Middle frontal gyrus (tissue), 1 donor: ENCODE data around the gene NEK11.

Source experiments
- DNase-seq: peaks from one replicate; pipeline ENCODE4 v3.0.0-alpha.2; 2015; ENCODE audit warnings: low spot score; ENCODE audit errors: extremely low spot score

NEK11 gene

GRCh38 chr3:131140891-131141290 lies 114.2 kb downstream of the NEK11 start:
- DNase-seq: no peak

GRCh38 chr3:131141770-131142169 lies 115.1 kb downstream of the NEK11 start:
- DNase-seq: no peak

GRCh38 chr3:131142580-131142979 lies 115.9 kb downstream of the NEK11 start:
- DNase-seq: no peak

GRCh38 chr3:131143802-131144201 lies 117.1 kb downstream of the NEK11 start:
- no peak for DNase-seq

GRCh38 chr3:131147534-131147933 lies 120.9 kb downstream of the NEK11 start:
- DNase-seq: no peak

GRCh38 chr3:131158434-131158833 lies 131.8 kb downstream of the NEK11 start:
- DNase-seq: no peak

GRCh38 chr3:131162516-131162915 lies 135.8 kb downstream of the NEK11 start:
- no peak for DNase-seq

- DNase-seq: no peak
Observed at GRCh38 chr3:131167867-131168266, 141.2 kb downstream of the NEK11 start.

- DNase-seq: no peak
Observed at GRCh38 chr3:131169331-131169730, 142.7 kb downstream of the NEK11 start.

GRCh38 chr3:131172502-131173200 lies 146.0 kb downstream of the NEK11 start:
- DNase-seq: no peak

- DNase-seq: no peak
Observed at GRCh38 chr3:131174752-131175151, 148.1 kb downstream of the NEK11 start.

GRCh38 chr3:131178710-131179375 lies 152.2 kb downstream of the NEK11 start:
- DNase-seq: no peak

- DNase-seq: no peak
Observed at GRCh38 chr3:131192701-131193100, 166.0 kb downstream of the NEK11 start.

GRCh38 chr3:131193641-131194238 lies 167.1 kb downstream of the NEK11 start:
- DNase-seq: no peak

GRCh38 chr3:131194816-131195215 lies 168.1 kb downstream of the NEK11 start:
- no peak for DNase-seq

- no peak for DNase-seq
Observed at GRCh38 chr3:131200636-131201199, 174.0 kb downstream of the NEK11 start.

GRCh38 chr3:131216330-131216729 lies 189.7 kb downstream of the NEK11 start:
- DNase-seq: no peak

- DNase-seq: no peak
Observed at GRCh38 chr3:131216801-131217200, 190.1 kb downstream of the NEK11 start.

GRCh38 chr3:131217296-131217741 lies 190.6 kb downstream of the NEK11 start:
- no peak for DNase-seq

- DNase-seq: no peak
Observed at GRCh38 chr3:131218196-131218595, 191.5 kb downstream of the NEK11 start.

- no peak for DNase-seq
Observed at GRCh38 chr3:131221731-131222130, 195.1 kb downstream of the NEK11 start.

- DNase-seq: no peak
Observed at GRCh38 chr3:131222599-131222998, 195.9 kb downstream of the NEK11 start.
